Activated CD8-positive, alpha-beta memory T cell treated with anti-CD3 and anti-CD28 coated beads for 48 hours (primary cell): Measurements from ENCODE around the gene AKR1C4.
"Not testable (repeated sequence)": the region's sequence is repeated elsewhere in the genome, so short reads cannot be mapped to it uniquely, and the experiment has no call there.

Source experiments
- DNase-seq, 3 experiments: peaks; one replicate each; pipeline ENCODE4 v3.0.0-alpha.2; 2020; ENCODE audit warnings: low read depth in 2 of 3, low spot score in 2 of 3

AKR1C4 gene

GRCh38 chr10:5196702-5197113 is at the start of gene AKR1C4:
Gene AKR1C4 (plus strand): TSS chr10:5196837. CDS start chr10:5196868, 31 bp downstream.
- DNase-seq: no peak

GRCh38 chr10:5146920-5147254 is 49.8 kb upstream of the AKR1C4 start:
- DNase-seq: no peak

DNA sequence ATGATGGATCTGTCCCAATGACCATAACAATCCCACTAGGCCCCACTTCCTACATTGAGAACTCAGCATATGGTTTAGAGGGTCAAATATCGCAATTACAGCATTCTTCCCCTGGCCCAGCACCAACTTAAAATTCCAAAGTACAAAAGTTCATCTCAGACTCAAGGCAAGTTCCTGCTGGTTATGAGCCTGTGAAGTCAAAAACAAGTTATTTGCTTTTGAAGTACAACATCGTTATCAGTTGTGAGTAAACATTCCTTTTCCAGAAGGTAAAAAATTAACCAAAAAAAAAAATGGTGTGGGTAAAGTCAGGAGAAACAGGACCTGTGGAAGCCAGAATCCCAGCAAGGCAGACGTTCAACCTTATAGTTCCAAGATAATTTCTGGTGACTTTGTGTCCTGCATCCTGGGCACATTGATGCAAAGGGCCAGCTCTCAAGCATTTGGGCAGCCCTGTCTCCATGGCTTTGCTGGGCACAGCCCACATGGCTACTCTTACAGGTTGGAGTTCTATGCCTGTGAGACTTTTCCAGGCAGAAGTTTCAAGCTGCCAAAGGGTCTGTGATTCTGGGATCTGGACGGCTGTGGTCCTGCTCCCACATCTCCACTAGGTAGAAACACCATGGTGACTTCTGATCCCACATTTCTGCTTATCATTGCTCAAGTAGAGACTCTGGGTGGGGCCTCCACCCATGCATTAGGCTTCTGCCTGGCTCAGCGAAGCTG is 49.2 kb upstream of the AKR1C4 start:
- DNase-seq: no peak

- DNase-seq: no peak
Observed at GRCh38 chr10:5147981-5148677, 48.5 kb upstream of the AKR1C4 start.

DNA sequence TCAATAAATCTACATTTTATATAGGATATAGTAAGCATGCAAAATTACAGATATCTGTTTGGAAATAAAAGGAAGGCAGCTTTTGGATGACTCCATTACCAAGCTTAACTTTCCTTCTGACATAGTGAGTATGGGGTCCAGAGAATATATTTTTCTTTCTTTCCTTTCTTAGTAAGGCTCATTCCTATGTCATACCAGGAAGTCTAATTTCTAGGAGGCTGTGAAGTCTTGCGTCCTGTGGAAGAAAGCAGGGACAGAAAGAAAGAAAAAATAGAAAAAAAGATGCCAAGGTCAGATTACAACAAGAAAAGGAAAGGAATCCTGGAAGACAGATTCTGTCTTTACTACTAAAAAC is 48.0 kb upstream of the AKR1C4 start:
- no peak for DNase-seq

- DNase-seq: no peak
Observed at GRCh38 chr10:5151076-5151475, 45.6 kb upstream of the AKR1C4 start.

DNA sequence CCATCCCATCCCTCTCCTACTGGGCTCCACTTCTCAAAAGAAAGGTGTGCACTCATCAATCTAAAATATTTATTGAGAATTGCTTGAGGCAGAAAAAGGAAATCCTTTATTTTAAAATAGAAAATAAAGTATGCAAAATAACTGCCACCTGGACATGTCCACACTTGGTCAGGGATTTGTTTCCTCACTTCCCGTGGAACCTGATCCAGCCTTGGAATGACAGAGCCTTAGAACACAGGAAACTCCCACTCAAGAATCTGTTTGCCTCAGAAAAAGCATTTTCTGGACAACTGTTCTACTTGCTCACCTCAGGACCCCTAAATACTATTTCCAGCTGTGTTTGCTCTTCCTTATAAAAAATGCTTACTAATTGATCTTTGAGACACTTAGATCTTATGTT is 40.7 kb upstream of the AKR1C4 start:
- DNase-seq: no peak

- DNase-seq: no peak
Observed at GRCh38 chr10:5157501-5157900, 39.1 kb upstream of the AKR1C4 start.

GRCh38 chr10:5159126-5159525 is 37.5 kb upstream of the AKR1C4 start:
- no peak for DNase-seq

DNA sequence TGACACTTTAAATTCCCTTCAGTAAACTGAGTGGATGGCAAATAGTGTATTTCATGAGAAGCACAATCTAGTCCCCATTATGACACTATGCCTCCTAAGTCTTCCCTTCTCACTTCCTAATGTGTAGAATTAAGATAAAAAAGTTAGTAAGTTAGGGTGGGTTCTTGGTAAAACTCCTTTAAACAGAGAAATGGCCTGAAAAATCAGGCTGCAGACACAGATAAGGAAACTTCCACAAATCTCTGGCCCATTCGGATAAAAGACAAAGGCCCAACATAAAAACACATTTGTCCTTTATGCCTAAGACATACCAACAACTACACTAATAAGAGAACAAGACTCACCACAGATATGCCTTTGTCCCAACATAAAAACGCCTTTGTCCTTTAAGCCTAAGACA is 33.1 kb upstream of the AKR1C4 start:
- no peak for DNase-seq

DNA sequence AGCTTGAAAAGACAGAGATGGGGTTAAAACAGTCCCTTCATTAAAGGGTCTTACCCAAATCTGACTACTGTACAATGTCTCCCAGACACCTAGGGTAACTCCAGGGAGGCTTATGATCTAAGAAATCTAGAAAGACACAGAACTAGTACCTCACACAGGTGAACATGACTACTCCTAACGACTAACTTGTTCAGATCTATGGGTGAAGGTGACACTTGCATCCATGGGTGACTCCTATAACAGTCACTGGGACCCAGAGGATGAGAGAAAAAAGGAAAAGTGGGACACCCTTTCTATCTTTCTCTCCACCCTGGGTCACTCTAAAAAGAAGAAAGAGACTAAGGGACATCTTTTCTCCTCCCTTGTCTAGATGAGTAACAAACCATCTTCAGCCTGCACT is 30.9 kb upstream of the AKR1C4 start:
- no peak for DNase-seq

DNA sequence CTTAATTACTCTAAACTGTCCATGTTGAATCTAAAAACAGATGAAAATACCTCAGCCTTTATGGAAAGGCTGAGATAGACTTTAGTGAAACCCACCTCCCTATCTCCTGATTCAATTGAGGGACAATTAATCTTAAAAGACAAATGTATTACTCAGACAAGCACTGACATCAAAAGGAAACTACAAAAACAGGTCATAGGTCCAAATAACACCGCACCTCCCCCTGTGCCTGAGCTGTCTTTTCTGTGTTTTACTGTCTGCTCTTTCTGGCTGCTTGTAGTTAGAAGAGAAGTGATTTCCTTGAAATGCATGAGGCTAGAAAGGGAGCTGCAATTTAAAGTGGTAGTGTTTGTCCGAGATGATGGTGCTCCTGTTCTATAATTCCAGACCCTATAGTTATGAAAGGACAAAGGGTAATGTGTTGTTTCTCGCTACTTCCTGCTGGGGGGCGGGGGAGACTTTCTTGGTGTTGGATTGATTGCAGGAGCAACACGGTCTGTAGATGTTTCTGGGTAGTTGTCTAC is 27.7 kb upstream of the AKR1C4 start:
- peak in 1 of 3 experiments; percentile 1 for DNase-seq

DNA sequence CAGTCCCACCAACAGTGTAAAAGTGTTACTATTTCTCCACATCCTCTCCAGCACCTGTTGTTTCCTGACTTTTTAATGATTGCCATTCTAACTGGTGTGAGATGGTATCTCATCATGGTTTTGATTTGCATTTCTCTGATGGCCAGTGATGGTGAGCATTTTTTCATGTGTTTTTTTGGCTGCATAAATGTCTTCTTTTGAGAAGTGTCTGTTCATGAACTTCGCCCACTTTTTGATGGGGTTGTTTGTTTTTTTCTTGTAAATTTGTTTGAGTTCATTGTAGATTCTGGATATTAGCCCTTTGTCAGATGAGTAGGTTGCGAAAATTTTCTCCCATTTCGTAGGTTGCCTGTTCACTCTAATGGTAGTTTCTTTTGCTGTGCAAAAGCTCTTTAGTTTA is 21.1 kb upstream of the AKR1C4 start:
- DNase-seq: not testable (repeated sequence)

GRCh38 chr10:5180503-5180902 is 16.1 kb upstream of the AKR1C4 start:
- not testable (repeated sequence) for DNase-seq

- no peak for DNase-seq
Observed at GRCh38 chr10:5183923-5184322, 12.7 kb upstream of the AKR1C4 start.

- DNase-seq: no peak
Observed at GRCh38 chr10:5184987-5185775, 11.5 kb upstream of the AKR1C4 start, which contains the start of gene AKR1C8. Gene AKR1C8 (minus strand): TSS chr10:5185150. CDS start chr10:5185104, 46 bp downstream.

DNA sequence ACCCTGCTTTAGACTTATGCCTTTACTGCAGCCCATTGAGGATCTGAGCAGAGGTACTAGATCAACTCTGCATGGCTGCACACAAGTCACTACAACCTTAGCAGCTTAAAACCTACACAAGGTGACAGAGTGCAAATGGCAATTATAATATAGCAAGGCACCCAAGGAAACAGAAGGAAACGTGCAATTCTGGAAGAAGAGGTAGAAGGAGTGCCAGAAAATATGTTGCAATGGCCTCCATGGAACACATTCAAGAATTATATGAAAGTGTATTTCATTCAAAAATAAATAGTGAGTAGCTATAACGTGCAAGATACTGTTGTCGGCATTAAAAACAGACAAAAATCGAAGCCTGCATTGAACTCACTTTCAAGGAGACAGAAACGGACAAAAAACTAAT is 8.8 kb upstream of the AKR1C4 start:
- DNase-seq: no peak

- no peak for DNase-seq
Observed at GRCh38 chr10:5188358-5188757, 8.3 kb upstream of the AKR1C4 start.

DNA sequence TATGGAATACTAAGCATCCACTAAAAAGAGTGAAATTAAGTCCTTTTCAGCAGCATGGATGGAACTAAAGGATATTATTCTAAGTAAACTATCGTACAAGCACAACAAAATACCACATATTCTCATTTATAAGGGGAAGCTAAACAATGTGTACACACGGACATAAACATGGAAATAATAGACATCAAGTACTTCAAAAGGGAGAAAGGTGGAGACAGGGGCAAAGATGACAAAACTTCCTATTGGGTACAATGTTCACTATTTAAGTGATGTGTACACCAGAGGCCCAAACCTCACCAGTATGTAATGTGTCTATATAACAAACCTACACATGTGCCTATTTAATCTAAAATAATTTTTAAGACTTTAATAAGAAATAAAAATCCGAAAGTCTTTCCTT is 2.2 kb upstream of the AKR1C4 start:
- no peak for DNase-seq

- DNase-seq: no peak
Observed at GRCh38 chr10:5195727-5196374, 786 bp upstream of the AKR1C4 start.

DNA sequence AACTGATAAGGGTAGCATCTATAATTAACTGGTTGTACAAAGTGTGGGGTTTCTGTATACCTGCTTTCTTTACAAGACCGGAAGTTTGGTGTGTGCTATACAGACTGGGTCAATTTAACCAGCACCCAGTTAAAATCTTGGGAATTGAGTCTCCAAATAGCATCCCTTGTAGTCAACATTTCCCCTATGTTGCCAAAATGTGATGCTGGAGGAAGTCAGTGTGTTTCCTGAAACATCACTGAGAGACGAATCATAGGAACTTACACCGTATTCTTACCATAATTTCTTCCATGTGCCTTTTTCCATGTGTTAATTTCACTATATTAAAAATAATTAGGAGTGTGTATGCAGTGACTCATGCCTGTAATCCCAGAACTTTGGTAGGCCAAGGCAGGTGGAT is 1.7 kb downstream of the AKR1C4 start:
- no peak for DNase-seq
